ENCODE data around the gene PDE10A. TPM values are rescaled to one million over a fixed set of nuclear protein-coding genes. Genes with fewer than 3 reads are reported as not detected.
A peak's percentile ranks its signal among the peaks of the same experiment; 100 is the strongest.

PDE10A gene
- total RNA-seq, 1 experiment from 2014 or later: 0.31 TPM

- H2BK15ac ChIP-seq (ENCODE audit: low read depth, low read length): no peak overlapping the region
- H3T11ph ChIP-seq (ENCODE audit: low read length): no peak overlapping the region
- H4K20me1 ChIP-seq (ENCODE audit: control insufficient read depth, insufficient read depth, insufficient read length): no peaks in the 10 kb centered on the region
- H2AK5ac ChIP-seq (ENCODE audit: insufficient read length, low read length): no peak overlapping the region
- Mint-ChIP-seq H3K36me3 (ENCODE audit: insufficient read depth in 1 of 3, low read depth in 3 of 3) (no peaks in the 10 kb centered on the region), H3K9me3 (peaks cover 2 to 9% of the 10 kb centered on the region in 2 experiments; a peak in 4 of 5 replicates), H3K4me3 (no peak overlapping the region), H3K4me1 (peaks cover 12 to 15% of the 10 kb centered on the region in 2 experiments), H3K27me3 (ENCODE audit: low read depth) (peaks cover 2% of the 10 kb centered on the region), H3K27ac (no peak overlapping the region)
- no peak overlapping the region for H3K18ac ChIP-seq (ENCODE audit: insufficient read length, low read depth, low read length)
- no peak overlapping the region for H4K91ac ChIP-seq (ENCODE audit: insufficient read length, low read depth, low read length)
- H3K27me3 ChIP-seq (ENCODE audit: insufficient read depth, low read length): no peaks in the 10 kb centered on the region
- H2AFZ ChIP-seq (ENCODE audit: low read length): no peak overlapping the region
- H2BK5ac ChIP-seq (ENCODE audit: insufficient read length, low read length): no peak overlapping the region
- no peak overlapping the region for H3K14ac ChIP-seq (ENCODE audit: insufficient read depth, low read length)
- H3K56ac ChIP-seq (ENCODE audit: insufficient read length, low read depth, low read length): no peak overlapping the region
- H4K8ac ChIP-seq (replicated peaks; ENCODE audit: insufficient read length, low read depth, low read length): no peak overlapping the region
- no peaks in the 10 kb centered on the region for H3K23me2 ChIP-seq (ENCODE audit: insufficient read length, low read depth, low read length, poor library complexity, severe bottlenecking)
- no peak overlapping the region for H3K4me2 ChIP-seq (ENCODE audit: insufficient read depth, insufficient read length, low read length)
- no peak overlapping the region for H4K5ac ChIP-seq (ENCODE audit: insufficient read length, low read depth, low read length)
- no peak overlapping the region for H3K4ac ChIP-seq (ENCODE audit: low read depth, low read length)
- H3K79me2 ChIP-seq (ENCODE audit: insufficient read depth, low read length): no peaks in the 10 kb centered on the region
- no peak for DNase-seq
- H3K27ac ChIP-seq (ENCODE audit: insufficient read length, low read depth, low read length): no peak overlapping the region
- H3K9ac ChIP-seq (ENCODE audit: extremely low read depth, insufficient read length, low read length): no peak overlapping the region
- no CpG with 5 or more reads among the region's 9 CpGs for WGBS (ENCODE audit: extremely low coverage, insufficient read length, low lambda C conversion rate)
- H2BK20ac ChIP-seq (ENCODE audit: low read depth, low read length, poor library complexity, severe bottlenecking): no peak overlapping the region
- TF ChIP-seq CTCF (conservative IDR thresholded peaks at IDR 0.05): peak; percentile 37; the same call in 1 of the 3 replicates
- H3K4me1 ChIP-seq (ENCODE audit: insufficient read depth, low read length): no peaks in the 10 kb centered on the region
- H3K23ac ChIP-seq (ENCODE audit: insufficient read length, low read depth, low read length): no peak overlapping the region
- H2BK12ac ChIP-seq (ENCODE audit: insufficient read length, low read depth, low read length): no peak overlapping the region
- no peaks in the 10 kb centered on the region for H3K79me1 ChIP-seq (ENCODE audit: insufficient read depth, low read depth, low read length, poor library complexity, severe bottlenecking)
- H2BK120ac ChIP-seq (ENCODE audit: low read depth, low read length, poor library complexity, severe bottlenecking): no peak overlapping the region
- no peaks in the 10 kb centered on the region for H3K9me3 ChIP-seq (ENCODE audit: control insufficient read depth, low read depth, low read length)
Measured at GRCh38 chr6:165488624-165489295, 174.3 kb downstream of the PDE10A start.

Data from H9 (cell line).